HG02571 (cell line): ENCODE measurements around the gene ABHD17B.
"Not testable (repeated sequence)": the region's sequence is repeated elsewhere in the genome, so short reads cannot be mapped to it uniquely, and the experiment has no call there.

ENCODE experiments used
- ATAC-seq: cut with Tn5 transposase; IDR thresholded peaks from one replicate; pipeline ENCODE4 v1.9.1; 2021; ENCODE audit warnings: mild to moderate bottlenecking, moderate library complexity; ENCODE audit not compliant: unreplicated experiment

ABHD17B gene

GRCh38 chr9:71916834-71917534 lies 6.0 kb upstream of the ABHD17B start:
- peak; percentile 76 for ATAC-seq

- no peak for ATAC-seq
Measured at GRCh38 chr9:71915495-71915894, 4.5 kb upstream of the ABHD17B start.

GRCh38 chr9:71911908-71912335 lies 929 bp upstream of the ABHD17B start:
- ATAC-seq: no peak

DNA sequence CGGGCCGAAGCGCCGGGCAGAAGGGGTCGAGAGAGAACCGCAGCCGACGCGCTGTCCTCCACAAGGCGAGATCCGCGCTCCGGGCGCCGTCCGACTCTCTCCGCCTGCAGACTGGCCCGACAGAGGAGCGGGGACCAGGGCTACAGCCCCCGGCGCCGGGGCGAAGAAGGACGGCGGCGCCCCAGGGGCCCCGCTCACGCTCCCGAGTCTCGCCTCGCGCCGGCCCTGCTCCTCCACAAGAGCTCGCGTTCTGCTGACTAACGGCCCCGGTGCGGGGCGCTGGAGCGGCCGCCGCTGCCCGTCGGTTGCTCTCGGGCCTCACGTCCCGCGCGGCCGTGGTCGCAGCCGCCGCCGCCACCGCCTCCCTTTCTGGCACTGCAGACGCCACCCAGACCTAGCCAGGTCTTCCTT lies 338 bp downstream of the ABHD17B start:
- peak; percentile 10 for ATAC-seq

DNA sequence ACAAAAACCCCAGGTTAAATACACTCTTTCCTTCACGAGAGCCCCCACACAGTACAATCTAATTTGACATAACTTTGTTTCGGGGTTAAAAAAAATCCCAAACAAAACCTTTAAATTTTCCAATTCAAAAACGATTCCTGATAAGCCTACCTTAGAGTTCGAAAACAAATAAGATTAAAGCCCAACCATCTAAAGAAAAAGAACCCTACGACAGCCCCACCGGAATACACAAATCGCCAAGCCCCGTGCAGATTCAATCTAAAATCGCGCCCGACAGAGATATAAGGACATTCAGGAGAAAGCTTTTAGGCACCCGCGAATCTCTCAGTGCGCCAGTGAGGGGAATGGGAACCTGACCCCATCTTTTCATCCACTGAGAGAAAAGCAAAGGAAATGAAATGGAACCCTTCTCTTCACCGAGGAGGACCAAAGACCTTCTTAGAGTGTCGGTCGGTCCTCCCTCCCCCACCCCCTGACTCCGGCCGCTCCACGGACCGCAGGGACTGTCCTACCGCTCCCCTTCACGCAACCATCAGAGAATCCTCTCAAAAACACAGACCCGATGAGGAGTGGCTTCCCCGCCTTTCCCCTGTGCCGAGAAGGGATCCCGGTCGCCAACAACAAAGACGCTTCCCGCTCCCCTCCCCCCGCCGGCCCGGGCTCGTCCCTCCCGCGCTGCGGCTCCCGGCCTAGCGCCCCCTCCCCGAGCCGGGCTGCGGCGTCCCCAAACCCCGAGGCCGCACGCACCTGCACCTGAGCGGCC lies 925 bp downstream of the ABHD17B start:
- ATAC-seq: peak; percentile 4

- ATAC-seq: no peak
Measured at GRCh38 chr9:71908825-71909224, 2.2 kb downstream of the ABHD17B start.

DNA sequence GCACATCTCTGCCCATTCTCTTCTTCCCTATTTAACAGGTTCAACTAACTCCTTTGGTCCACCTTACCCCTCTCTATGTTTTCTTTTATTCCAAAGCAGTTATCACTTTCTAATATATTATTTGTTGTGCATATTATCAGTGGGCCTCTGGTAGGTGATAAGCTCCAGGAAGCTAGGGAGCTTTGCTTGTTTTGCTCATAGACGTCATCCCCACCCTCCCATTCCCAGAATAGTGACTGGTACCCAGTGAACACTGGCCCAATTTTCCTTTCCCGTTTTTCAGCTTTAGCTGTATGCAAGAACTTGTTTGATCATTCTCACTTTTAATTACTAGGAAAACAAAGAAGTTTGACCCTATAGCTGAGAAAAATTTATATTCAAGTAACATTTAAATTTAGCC lies 6.9 kb downstream of the ABHD17B start:
- no peak for ATAC-seq

DNA sequence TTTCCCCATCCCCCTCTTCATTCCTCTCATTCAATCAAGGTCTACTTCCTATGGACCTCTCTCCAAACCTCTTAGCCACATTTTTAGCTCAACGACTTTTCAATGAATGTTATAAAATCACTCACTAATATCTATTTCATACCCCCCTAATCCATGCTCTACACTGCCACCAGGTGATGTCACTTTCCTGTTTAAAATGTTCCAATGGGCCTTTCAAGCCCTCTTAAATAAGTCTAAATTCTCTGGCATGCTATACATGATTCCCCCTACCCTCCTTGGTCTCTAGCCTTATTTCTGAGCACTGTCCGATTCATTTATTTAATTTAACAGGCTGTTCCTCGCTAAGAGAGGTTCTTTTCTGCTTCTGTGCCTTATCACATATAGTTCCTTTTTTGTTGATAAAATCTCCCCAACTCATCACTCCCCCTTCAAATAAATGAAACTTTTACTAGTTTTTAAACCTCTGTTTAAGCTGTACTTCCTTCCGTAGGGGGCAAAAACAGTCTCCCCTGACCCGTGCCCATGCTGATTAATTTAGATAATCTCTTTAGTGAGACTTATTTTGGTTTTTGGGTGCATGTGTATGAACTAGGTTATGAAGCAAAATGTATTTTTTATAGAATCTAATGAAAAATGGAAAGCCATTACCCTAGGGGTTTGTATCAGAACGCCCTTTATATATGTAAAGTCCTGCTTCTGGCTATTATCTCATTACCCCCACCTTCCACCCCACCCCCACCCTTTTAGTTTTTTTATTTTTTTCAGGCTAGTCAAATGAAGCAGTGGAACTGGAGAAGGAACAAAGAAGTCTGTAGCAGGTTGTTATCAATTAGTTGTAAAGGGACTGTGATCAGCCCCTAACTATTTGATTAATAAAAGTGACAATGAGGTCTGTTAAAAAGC lies 9.0 kb downstream of the ABHD17B start:
- ATAC-seq: no peak

GRCh38 chr9:71898756-71899155 lies 12.2 kb downstream of the ABHD17B start:
- ATAC-seq: not testable (repeated sequence)

DNA sequence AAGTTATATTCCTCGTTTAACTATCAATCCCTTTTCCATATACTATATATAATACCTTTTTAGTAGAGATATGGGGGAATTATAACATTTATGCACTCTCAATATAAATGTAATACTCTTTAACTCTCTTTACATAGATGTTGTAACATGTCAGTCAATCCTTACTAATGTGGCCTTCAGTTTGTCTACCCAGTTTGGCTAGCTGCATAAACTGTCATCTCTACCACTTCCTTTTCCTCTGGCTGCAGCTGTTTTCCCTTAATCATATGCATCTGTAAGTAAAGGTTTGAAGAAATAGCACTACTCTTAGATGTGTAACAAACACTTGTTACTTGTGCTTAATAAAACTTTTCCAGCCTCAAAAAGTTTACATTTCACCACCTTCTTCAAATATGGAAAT lies 13.4 kb downstream of the ABHD17B start:
- peak; percentile 47 for ATAC-seq

DNA sequence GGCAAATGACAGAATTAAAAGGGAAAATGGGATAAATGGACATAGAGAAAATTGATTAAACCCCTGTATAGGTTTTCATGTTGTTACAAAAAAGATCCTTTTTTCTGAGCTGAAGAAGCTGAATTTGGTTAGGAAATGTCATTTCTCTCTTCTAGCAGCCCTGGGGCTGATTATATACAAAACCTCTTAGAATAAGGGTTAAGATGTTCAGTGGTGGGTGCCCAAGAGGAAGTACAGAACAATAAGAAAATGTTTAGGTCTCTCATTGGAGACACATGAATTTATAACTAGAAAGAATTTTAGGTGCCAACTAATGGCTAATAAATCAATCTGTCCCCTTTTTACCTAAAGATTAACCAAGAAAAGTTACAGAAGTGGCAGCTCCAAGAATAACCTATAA lies 14.2 kb downstream of the ABHD17B start:
- ATAC-seq: no peak

GRCh38 chr9:71895955-71896354 lies 15.0 kb downstream of the ABHD17B start:
- no peak for ATAC-seq

DNA sequence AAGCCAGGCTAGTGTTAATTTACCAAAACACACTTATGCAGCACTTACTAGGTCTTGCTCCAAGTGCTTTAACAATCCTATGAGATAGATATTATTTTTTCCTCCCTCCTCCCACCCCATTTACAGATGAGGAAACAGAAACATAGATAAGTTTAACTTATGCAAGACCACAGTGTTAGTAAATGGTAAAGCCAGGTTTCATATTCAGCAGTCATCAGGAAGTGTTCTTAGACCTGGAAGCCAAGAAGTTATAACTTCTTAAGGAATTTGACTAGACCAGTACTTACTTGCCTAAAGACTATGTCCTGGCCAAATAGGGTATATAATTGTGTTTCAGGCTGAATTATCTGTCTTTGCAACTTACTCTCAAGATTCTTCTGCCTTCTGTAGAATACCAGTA lies 15.9 kb downstream of the ABHD17B start:
- ATAC-seq: no peak

- no peak for ATAC-seq
Measured at GRCh38 chr9:71891557-71892189, 19.3 kb downstream of the ABHD17B start.

GRCh38 chr9:71890042-71890679 lies 20.8 kb downstream of the ABHD17B start:
- no peak for ATAC-seq

GRCh38 chr9:71887362-71887761 lies 23.6 kb downstream of the ABHD17B start:
- no peak for ATAC-seq

DNA sequence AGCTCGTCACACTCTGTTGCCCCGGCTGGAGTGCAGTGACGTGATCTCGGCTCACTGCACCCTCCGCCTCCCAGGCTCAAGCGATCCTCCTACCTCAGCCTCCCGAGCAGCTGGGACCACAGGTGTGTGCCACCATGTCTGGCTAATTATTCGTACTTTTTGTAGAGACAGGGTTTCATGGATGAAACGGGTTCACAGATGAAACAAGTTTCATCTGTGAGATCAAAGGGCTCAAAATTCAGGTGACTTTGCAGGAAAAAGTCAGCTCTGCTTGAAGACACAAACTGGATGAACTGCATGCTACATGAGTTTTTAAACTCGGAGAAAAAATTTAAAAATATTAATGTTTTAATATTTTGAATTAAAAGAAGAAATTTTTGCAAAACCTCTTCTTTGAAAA lies 24.5 kb downstream of the ABHD17B start:
- no peak for ATAC-seq

DNA sequence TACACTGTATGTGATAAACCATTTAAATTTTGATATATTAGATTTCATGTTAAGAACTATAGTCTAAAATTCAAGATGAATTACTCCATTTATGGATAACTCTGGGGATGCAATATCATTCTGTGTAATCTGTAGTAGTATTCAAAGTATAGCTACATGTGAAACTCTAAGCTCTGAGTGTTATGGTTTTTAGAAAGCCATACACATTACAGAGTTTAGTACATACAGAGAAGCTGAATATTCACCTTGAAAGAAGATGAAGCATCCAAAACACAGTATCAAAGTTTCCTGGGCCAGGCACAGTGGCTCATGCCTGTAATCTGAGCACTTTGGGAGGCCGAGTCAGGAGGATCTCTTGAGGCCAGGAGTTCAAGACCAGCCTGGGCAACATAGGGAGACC lies 25.0 kb downstream of the ABHD17B start:
- ATAC-seq: no peak

DNA sequence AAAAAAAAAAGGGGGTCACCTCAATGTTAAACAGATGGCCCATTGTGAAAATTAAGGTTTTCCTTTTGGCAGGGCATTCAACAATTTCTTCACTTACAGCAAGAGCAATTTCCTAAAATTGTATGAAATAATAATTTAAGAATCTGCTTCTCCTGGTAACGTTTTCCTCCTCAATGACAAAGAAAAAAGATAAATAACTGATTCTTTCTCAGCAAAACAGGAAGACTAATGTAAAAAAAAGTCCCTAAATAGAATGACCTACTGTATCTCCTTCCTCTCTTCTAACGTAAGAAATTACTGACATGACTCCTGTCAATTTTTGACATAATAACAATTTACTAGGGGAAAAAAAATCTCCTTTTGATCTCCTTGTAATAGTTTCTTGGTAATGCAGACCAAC lies 25.5 kb downstream of the ABHD17B start:
- ATAC-seq: no peak

GRCh38 chr9:71884005-71884404 lies 27.0 kb downstream of the ABHD17B start:
- ATAC-seq: no peak
